ENCODE measurements around the gene HIVEP3. TPM values are rescaled to one million over a fixed set of nuclear protein-coding genes. Genes with fewer than 3 reads are reported as not detected.
A peak's percentile ranks its signal among the peaks of the same experiment; 100 is the strongest.

The HIVEP3 gene
- total RNA-seq, 4 donors from 2014 or later, result 1.4 to 3.0 (median 2.3) TPM

GRCh38 chr1:41489561-41489960, 429.2 kb downstream of the HIVEP3 start:
- TF ChIP-seq EP300 (IDR thresholded peaks at IDR 0.05) (no peak), POLR2A (IDR thresholded peaks at IDR 0.05; ENCODE audit: low read depth) (no peak), POLR2AphosphoS5 (IDR thresholded peaks at IDR 0.05) (no peak), CTCF (IDR thresholded peaks at IDR 0.05) (no peak)
- WGBS, result 90% methylated on average over 5 of the region's 5 CpGs
- DNase-seq (ENCODE audit: extremely low spot score), result no peak
- no peaks in the 10 kb centered on the region for H3K9me3 ChIP-seq
- intact Hi-C loops (cut with DNase I), result no loop called here
- peaks cover 36 to 46% (median 39%) of the 10 kb centered on the region in 4 donors for H3K4me1 ChIP-seq
- H3K27me3 ChIP-seq, result no peaks in the 10 kb centered on the region
- H3K4me3 ChIP-seq, result no peak overlapping the region
- H3K27ac ChIP-seq (replicated peaks in 1 of 4), result no peak overlapping the region
- H3K36me3 ChIP-seq, result no peaks in the 10 kb centered on the region

- H3K4me3 ChIP-seq, result no peak overlapping the region
- WGBS, result 97% methylated on average over 8 of the region's 11 CpGs
- peaks cover 44 to 57% (median 52%) of the 10 kb centered on the region in 4 donors for H3K4me1 ChIP-seq
- no peaks in the 10 kb centered on the region for H3K36me3 ChIP-seq
- no peaks in the 10 kb centered on the region for H3K27me3 ChIP-seq
- no peaks in the 10 kb centered on the region for H3K9me3 ChIP-seq
- peak overlapping the region in 1 of 4 donors; percentile 77 for H3K27ac ChIP-seq (replicated peaks in 1 of 4)
- DNase-seq (ENCODE audit: extremely low spot score), result no peak
- intact Hi-C loops (cut with DNase I), result no loop called here
- TF ChIP-seq POLR2A (IDR thresholded peaks at IDR 0.05; ENCODE audit: low read depth), result no peak
These were observed 430.4 kb downstream of the HIVEP3 start for GRCh38 chr1:41488040-41488951.

GRCh38 chr1:41487126-41488039, 431.3 kb downstream of the HIVEP3 start:
- Histone ChIP-seq H3K36me3 (no peaks in the 10 kb centered on the region), H3K9me3 (no peaks in the 10 kb centered on the region), H3K27me3 (no peaks in the 10 kb centered on the region), H3K27ac (replicated peaks in 1 of 4) (peak overlapping the region; percentile 35 to 77 (median 68)), H3K4me1 (peaks cover 51 to 66% (median 61%) of the 10 kb centered on the region in 4 donors), H3K4me3 (peak overlapping the region in 3 of 4 donors; percentile 15 to 46 (median 24))
- DNase-seq (ENCODE audit: extremely low spot score), result no peak
- TF ChIP-seq POLR2AphosphoS5 (IDR thresholded peaks at IDR 0.05) (no peak), EP300 (IDR thresholded peaks at IDR 0.05) (no peak), POLR2A (IDR thresholded peaks at IDR 0.05; ENCODE audit: low read depth) (no peak), CTCF (IDR thresholded peaks at IDR 0.05) (no peak)
- 50% methylated on average over 14 of the region's 16 CpGs for WGBS
- intact Hi-C loops (cut with DNase I), result no loop called here

GRCh38 chr1:41486371-41487125, 432.2 kb downstream of the HIVEP3 start:
- H3K27ac ChIP-seq (replicated peaks in 1 of 4), result peak overlapping the region; percentile 35 to 77 (median 68)
- DNase-seq (ENCODE audit: extremely low spot score), result no peak
- TF ChIP-seq CTCF (IDR thresholded peaks at IDR 0.05) (no peak), POLR2AphosphoS5 (IDR thresholded peaks at IDR 0.05) (peak in 1 of 2 donors; percentile 50), POLR2A (IDR thresholded peaks at IDR 0.05; ENCODE audit: low read depth) (no peak), EP300 (IDR thresholded peaks at IDR 0.05) (no peak)

More at GRCh38 chr1:41486371-41487125, 432.2 kb downstream of the HIVEP3 start:
- H3K9me3 ChIP-seq, result no peaks in the 10 kb centered on the region
- 38% methylated on average over 23 of the region's 23 CpGs for WGBS
- H3K36me3 ChIP-seq, result no peaks in the 10 kb centered on the region
- intact Hi-C loops (cut with DNase I), result no loop called here
- no peaks in the 10 kb centered on the region for H3K27me3 ChIP-seq
- H3K4me1 ChIP-seq, result peaks cover 55 to 74% (median 68%) of the 10 kb centered on the region in 4 donors
- peak overlapping the region in 3 of 4 donors; percentile 15 to 46 (median 24) for H3K4me3 ChIP-seq
